Osteoblast (primary cell): Measurements from ENCODE around the gene TTC27. TPM values are rescaled to one million over a fixed set of nuclear protein-coding genes. Genes with fewer than 3 reads are reported as not detected.

Experiments
- DNase-seq: peaks from one replicate; pipeline ENCODE4 v3.0.0; 2011; ENCODE audit warnings: low spot score, mixed read lengths; ENCODE audit not compliant: insufficient read length; ENCODE audit errors: missing footprints
- H2AFZ ChIP-seq: 2 replicates; pipeline ENCODE4 v1.6.0; 2011; ENCODE audit warnings: mild to moderate bottlenecking, low read length
- H3K27ac ChIP-seq: 2 replicates; pipeline ENCODE4 v1.5.1; 2011; ENCODE audit warnings: mild to moderate bottlenecking, low read depth, low read length, moderate library complexity
- H3K27me3 ChIP-seq: 2 replicates; pipeline ENCODE4 v1.6.0; 2012; ENCODE audit warnings: mild to moderate bottlenecking, control low read depth, inconsistent platforms, low read length, moderate library complexity; ENCODE audit not compliant: insufficient read depth
- H3K36me3 ChIP-seq: 2 replicates; pipeline ENCODE4 v1.5.1; 2011; ENCODE audit warnings: mild to moderate bottlenecking, low read length, control low read depth, moderate library complexity; ENCODE audit not compliant: insufficient read depth
- H3K4me1 ChIP-seq: 2 replicates; pipeline ENCODE4 v1.5.1; 2011; ENCODE audit warnings: mild to moderate bottlenecking, low read length, control low read depth, moderate library complexity; ENCODE audit not compliant: insufficient read depth
- H3K4me2 ChIP-seq: 2 replicates; pipeline ENCODE4 v1.6.0; 2011; ENCODE audit warnings: mild to moderate bottlenecking, low read length; ENCODE audit not compliant: insufficient read depth
- H3K4me3 ChIP-seq: fragments of 200-600 bp; sonication (generic); 3 replicates; pipeline ENCODE4 v1.5.1; 2012; ENCODE audit warnings: mild to moderate bottlenecking, low read length, inconsistent platforms; ENCODE audit not compliant: insufficient read depth
- H3K79me2 ChIP-seq: 2 replicates; pipeline ENCODE4 v1.6.0; 2012; ENCODE audit warnings: mild to moderate bottlenecking, low read length, control low read depth, inconsistent platforms; ENCODE audit not compliant: insufficient read depth
- H3K9me3 ChIP-seq: 2 replicates; pipeline ENCODE4 v1.5.1; 2011; ENCODE audit warnings: low read depth, low read length, control low read depth
- H4K20me1 ChIP-seq: 2 replicates; pipeline ENCODE4 v1.6.0; 2012; ENCODE audit warnings: mild to moderate bottlenecking, low read length, control low read depth; ENCODE audit not compliant: insufficient read depth
- CTCF ChIP-seq: IDR thresholded peaks from 2 replicates; pipeline ENCODE4 v1.5.1; 2011; ENCODE audit warnings: mild to moderate bottlenecking, low read depth, low read length, moderate library complexity; ENCODE audit errors: extremely low read depth
- total RNA-seq: library from RNA; depleted of rRNA; stranded (reverse); fragments of >200 nt; gene quantifications from 2 replicates; pipeline ENCODE4 v1.2.3, GENCODE V29; 2012

TTC27 gene
- total RNA-seq, 1 donor: 25.3 TPM

DNA sequence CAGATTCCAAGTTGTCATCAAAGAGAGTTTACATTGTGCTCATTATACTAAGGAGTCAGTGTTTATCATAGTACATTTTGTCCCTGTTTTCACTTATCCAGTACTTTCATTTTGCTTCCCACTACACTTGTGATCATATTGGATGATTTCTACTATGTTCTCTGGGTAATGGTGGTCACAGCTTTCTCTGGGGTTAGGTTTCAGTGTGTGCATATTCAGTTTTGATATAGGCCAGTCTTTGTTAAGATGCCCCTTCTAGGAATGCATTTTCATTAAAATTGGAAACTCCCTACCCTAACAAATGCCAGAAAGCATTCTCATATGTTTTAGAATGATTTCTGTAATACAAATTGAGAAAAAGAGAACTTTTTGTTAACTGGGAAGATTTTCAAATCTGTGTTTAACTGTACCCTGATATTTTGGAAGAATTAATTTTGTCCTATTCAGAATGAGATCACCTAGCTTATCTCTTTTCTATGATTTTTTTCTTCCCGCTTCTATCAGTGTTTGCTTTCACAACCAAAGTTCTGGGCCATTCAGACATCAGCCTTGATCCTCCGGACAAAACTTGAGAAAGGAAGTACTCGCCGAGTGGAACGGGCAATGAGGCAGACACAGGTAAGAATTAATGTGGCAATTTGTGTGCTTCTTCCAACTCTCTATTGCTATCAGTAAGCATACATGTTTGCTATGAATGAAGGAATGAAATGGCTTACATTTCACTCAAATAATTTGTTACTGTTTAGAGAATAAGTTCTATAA, 74.6 kb downstream of the TTC27 start:
- Histone ChIP-seq H4K20me1 (peaks cover 1% of the 10 kb centered on the region), H3K4me1 (peaks cover 4% of the 10 kb centered on the region), H3K27me3 (no peaks in the 10 kb centered on the region), H3K4me3 (no peak overlapping the region), H3K4me2 (no peak overlapping the region), H2AFZ (no peak overlapping the region), H3K36me3 (peaks cover 3% of the 10 kb centered on the region), H3K27ac (no peak overlapping the region), H3K9me3 (no peaks in the 10 kb centered on the region), H3K79me2 (no peaks in the 10 kb centered on the region)
- DNase-seq: no peak
- TF ChIP-seq CTCF: no peak

- H2AFZ ChIP-seq: no peak overlapping the region
- no peak overlapping the region for H3K4me3 ChIP-seq
- H3K9me3 ChIP-seq: no peaks in the 10 kb centered on the region
- DNase-seq: no peak
- H3K79me2 ChIP-seq: no peaks in the 10 kb centered on the region
- peaks cover 3% of the 10 kb centered on the region for H3K36me3 ChIP-seq
- H3K4me1 ChIP-seq: peaks cover 11% of the 10 kb centered on the region
- no peaks in the 10 kb centered on the region for H3K27me3 ChIP-seq
- H3K4me2 ChIP-seq: no peak overlapping the region
- H4K20me1 ChIP-seq: no peaks in the 10 kb centered on the region
- TF ChIP-seq CTCF: no peak
- no peak overlapping the region for H3K27ac ChIP-seq
Observed at GRCh38 chr2:32706815-32707579, 79.1 kb downstream of the TTC27 start.

DNA sequence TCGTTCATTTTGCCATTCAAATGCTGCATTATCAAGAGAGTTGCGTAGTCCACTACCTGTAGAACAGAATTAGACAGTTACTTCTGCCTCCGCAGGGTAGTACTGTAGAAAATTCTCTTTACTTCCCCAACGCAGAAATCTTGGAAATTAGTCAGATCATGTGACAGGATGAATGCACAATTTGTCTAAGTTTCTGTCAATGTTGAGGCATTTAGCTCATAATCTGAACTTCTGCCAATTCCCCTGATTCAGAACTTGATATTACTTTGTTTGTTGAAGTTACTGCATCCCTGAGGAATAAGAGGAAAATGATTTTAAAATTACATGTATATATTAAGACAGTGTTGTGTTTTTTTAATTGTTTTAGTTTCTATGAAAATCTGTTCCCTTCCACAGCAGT, 83.4 kb downstream of the TTC27 start:
- Histone ChIP-seq H3K4me3 (no peak overlapping the region), H3K79me2 (no peaks in the 10 kb centered on the region), H3K4me1 (peaks cover 20% of the 10 kb centered on the region), H3K36me3 (no peaks in the 10 kb centered on the region), H3K27me3 (no peaks in the 10 kb centered on the region), H3K4me2 (peak overlapping the region; percentile 37), H2AFZ (no peak overlapping the region), H3K27ac (peak overlapping the region; percentile 3), H4K20me1 (no peaks in the 10 kb centered on the region), H3K9me3 (no peaks in the 10 kb centered on the region)
- no peak for TF ChIP-seq CTCF
- DNase-seq: peak; percentile 78

DNA sequence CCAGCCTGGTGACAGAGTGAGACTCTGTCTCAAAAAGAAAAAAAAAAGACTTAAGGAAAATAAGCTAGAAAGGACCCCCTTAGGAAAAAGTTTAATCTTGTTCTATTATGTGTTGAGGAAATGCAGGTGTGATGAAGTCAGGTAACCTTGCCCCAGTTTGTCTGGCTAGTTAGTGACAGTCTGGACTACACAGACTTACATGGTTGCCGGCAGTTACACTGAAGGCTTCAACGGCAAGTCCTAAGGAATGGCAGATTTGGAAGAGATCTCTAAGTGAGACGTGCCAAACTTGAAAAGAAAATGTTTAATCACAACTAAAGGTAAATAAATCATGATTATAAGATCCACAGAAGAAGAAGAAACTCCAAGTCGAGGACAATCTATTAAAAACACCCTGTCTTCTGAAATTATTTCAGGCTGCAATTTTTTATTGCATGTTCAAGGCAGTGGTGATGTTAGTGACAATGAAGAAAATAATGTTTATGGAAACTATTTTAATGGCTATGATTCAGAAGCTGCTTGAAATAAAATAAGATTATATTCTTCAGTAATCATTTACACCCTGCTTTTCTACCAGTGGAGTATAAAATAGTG, 84.2 kb downstream of the TTC27 start:
- TF ChIP-seq CTCF: no peak
- peak; percentile 66 for DNase-seq

More for the DNA sequence above, 84.2 kb downstream of the TTC27 start:
- Histone ChIP-seq H3K27me3 (no peaks in the 10 kb centered on the region), H3K9me3 (no peaks in the 10 kb centered on the region), H3K4me2 (no peak overlapping the region), H3K36me3 (no peaks in the 10 kb centered on the region), H3K79me2 (no peaks in the 10 kb centered on the region), H3K4me1 (peaks cover 20% of the 10 kb centered on the region), H2AFZ (no peak overlapping the region), H3K4me3 (no peak overlapping the region), H4K20me1 (no peaks in the 10 kb centered on the region), H3K27ac (no peak overlapping the region)
